ENCODE data around the gene PCDHGA12. TPM values are rescaled to one million over a fixed set of nuclear protein-coding genes. Genes with fewer than 3 reads are reported as not detected.

The PCDHGA12 gene
- total RNA-seq, 1 experiment from 2014 or later = 0.17 TPM

GRCh38 chr5:141399555-141400258 lies 30.6 kb upstream of the PCDHGA12 start:
- no peak overlapping the region for H3K4me2 ChIP-seq (ENCODE audit: low read length)
- DNase-seq (ENCODE audit: low read depth, low spot score) = no peak
- no peak overlapping the region for H2AFZ ChIP-seq (ENCODE audit: low read depth, low read length, poor library complexity, severe bottlenecking)
- no peaks in the 10 kb centered on the region for H3K79me2 ChIP-seq (ENCODE audit: insufficient read depth, low read length)
- H3K9ac ChIP-seq (ENCODE audit: low read length) = no peak overlapping the region
- ATAC-seq = no peak
- no peaks in the 10 kb centered on the region for H3K9me2 ChIP-seq (ENCODE audit: insufficient read depth)
- H3K27me3 ChIP-seq (ENCODE audit: insufficient read depth, low read length) = no peaks in the 10 kb centered on the region
- POLR2A ChIA-PET = no interaction called here
- CTCF ChIA-PET = no interaction called here
- no peaks in the 10 kb centered on the region for H4K20me1 ChIP-seq (ENCODE audit: insufficient read depth)
- H3K4me1 ChIP-seq (ENCODE audit: control insufficient read depth in 1 of 2, insufficient read depth in 2 of 2, low read length in 2 of 2) = no peaks in the 10 kb centered on the region
- TF ChIP-seq CTCF (IDR thresholded peaks at IDR 0.05 in 2 of 3, conservative IDR thresholded peaks at IDR 0.05 in 1 of 3; ENCODE audit: borderline replicate concordance in 1 of 3, insufficient read depth in 1 of 3, low read depth in 2 of 3, low read length in 2 of 3) (no peak), REST (IDR thresholded peaks at IDR 0.05; ENCODE audit: low read depth) (no peak), FOSL1 (IDR thresholded peaks at IDR 0.05; ENCODE audit: low read depth) (no peak), JUND (IDR thresholded peaks at IDR 0.05) (no peak), SIN3A (IDR thresholded peaks at IDR 0.05; ENCODE audit: low read depth) (no peak), ATF3 (IDR thresholded peaks at IDR 0.05) (no peak), ZFX (IDR thresholded peaks at IDR 0.05) (no peak), CBX3 (IDR thresholded peaks at IDR 0.05; ENCODE audit: low read depth) (no peak), ELF1 (IDR thresholded peaks at IDR 0.05; ENCODE audit: borderline replicate concordance, low read depth) (no peak), SRF (IDR thresholded peaks at IDR 0.05; ENCODE audit: low read depth) (no peak), ZNF274 (IDR thresholded peaks at IDR 0.05; ENCODE audit: low read depth, low read length) (no peak)
- no peak overlapping the region for H3K27ac ChIP-seq (ENCODE audit: low read depth, low read length)
- no peaks in the 10 kb centered on the region for H3K36me3 ChIP-seq (ENCODE audit: control insufficient read depth in 1 of 2, insufficient read depth in 2 of 2, low read length in 2 of 2)
- no peaks in the 10 kb centered on the region; a peak in 1 of 4 replicates for H3K9me3 ChIP-seq (ENCODE audit: control insufficient read depth in 1 of 2, insufficient read depth in 1 of 2, low read depth in 1 of 2, low read length in 2 of 2)
- no TSS peak for BruUV-seq (replicated peaks)
- intact Hi-C loops (cut with micrococcal nuclease) = no loop called here
- RAD21 ChIA-PET (ENCODE audit: low non-redundant PET in 1 of 2, low total read pairs in 2 of 2, uncharacterized antibody in 2 of 2, unreplicated experiment in 2 of 2) = no interaction called here
- no peak overlapping the region for H3K4me3 ChIP-seq (replicated peaks in 1 of 2; ENCODE audit: low read depth in 1 of 2, low read length in 2 of 2)

All from HCT116 (cell line).